GM10266 (cell line): ENCODE results near the gene STAMBP.

ENCODE experiments used
- DNase-seq: peaks from one replicate; pipeline ENCODE4 v3.0.0; 2012; ENCODE audit errors: extremely low spot score
- TF ChIP-seq, protein P1 (sequence below): IDR thresholded peaks from 2 replicates; pipeline ENCODE4 v1.5.1; 2012; ENCODE audit warnings: mild to moderate bottlenecking, low read depth; ENCODE audit not compliant: control insufficient read depth, insufficient read depth; ENCODE audit errors: missing control alignments

The STAMBP gene

DNA sequence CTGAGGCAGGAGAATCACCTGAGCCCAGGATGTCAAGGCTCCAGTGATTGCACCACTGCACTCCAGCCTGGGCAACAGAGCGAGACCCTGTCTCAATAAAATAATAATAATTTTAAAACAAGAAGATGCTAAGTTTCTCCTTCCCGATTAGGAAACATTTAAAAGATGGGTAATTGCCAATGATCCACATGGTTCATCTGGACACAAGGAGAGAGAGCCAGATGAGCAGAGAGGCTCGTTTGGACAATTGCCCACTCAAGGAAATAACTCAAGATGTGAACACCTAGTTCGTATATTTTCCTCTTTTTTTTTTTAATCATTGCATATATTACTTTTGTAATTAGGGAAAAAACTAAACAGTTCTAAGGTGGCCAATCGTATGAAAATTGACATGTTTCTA, 60.4 kb downstream of the STAMBP start:
- TF ChIP-seq, protein P1, sequence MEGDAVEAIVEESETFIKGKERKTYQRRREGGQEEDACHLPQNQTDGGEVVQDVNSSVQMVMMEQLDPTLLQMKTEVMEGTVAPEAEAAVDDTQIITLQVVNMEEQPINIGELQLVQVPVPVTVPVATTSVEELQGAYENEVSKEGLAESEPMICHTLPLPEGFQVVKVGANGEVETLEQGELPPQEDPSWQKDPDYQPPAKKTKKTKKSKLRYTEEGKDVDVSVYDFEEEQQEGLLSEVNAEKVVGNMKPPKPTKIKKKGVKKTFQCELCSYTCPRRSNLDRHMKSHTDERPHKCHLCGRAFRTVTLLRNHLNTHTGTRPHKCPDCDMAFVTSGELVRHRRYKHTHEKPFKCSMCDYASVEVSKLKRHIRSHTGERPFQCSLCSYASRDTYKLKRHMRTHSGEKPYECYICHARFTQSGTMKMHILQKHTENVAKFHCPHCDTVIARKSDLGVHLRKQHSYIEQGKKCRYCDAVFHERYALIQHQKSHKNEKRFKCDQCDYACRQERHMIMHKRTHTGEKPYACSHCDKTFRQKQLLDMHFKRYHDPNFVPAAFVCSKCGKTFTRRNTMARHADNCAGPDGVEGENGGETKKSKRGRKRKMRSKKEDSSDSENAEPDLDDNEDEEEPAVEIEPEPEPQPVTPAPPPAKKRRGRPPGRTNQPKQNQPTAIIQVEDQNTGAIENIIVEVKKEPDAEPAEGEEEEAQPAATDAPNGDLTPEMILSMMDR = no peak

DNA sequence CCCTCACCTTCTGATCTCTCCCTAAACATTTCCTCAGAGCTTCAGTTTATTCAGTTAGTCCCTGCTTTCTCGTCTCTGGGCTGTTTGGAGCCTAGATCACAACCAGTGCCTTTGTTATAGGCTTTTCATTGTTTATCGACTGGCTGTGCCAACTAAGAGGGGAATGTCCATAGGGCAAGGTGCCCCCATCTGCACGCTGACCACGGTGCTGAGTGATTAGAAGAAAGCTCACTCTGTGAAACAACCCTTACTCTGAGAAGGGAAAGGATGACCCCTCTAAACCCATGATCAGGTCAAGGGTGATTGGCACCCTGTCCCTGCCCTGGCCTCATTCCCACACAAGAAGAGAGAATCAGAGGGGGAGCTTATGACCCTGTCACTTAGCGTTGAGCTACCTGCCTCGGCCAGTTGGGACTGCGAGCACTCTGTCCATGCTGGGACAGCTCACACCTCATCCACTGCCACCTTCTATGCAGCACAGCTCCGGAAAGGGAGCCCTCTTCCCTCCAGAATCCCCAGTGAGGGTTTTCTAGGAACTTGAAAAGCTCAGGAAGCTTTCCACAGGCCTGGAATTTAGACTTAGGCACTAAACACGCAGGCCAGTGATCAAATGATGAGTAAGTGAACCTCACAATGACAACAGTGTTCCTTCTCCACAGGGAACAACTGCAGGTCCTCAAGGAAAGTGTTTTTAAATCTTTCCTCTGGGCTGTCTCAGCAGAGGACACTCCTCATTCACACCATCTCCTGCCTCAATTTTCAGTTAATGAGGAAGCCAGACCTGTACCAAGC, 61.7 kb downstream of the STAMBP start:
- no peak for DNase-seq
- TF ChIP-seq, protein P1 = no peak

More for the DNA sequence above, 60.4 kb downstream of the STAMBP start:
- DNase-seq = no peak

GRCh38 chr2:73891276-73891901, 62.6 kb downstream of the STAMBP start:
- no peak for DNase-seq
- TF ChIP-seq, protein P1 = no peak

GRCh38 chr2:73892631-73893329, 64.0 kb downstream of the STAMBP start, which contains the start of gene ACTG2:
Gene ACTG2, plus strand, starts transcription at chr2:73893008. Its CDS starts 8,304 bp downstream, at chr2:73901312.
- no peak for DNase-seq
- TF ChIP-seq, protein P1 = no peak

DNA sequence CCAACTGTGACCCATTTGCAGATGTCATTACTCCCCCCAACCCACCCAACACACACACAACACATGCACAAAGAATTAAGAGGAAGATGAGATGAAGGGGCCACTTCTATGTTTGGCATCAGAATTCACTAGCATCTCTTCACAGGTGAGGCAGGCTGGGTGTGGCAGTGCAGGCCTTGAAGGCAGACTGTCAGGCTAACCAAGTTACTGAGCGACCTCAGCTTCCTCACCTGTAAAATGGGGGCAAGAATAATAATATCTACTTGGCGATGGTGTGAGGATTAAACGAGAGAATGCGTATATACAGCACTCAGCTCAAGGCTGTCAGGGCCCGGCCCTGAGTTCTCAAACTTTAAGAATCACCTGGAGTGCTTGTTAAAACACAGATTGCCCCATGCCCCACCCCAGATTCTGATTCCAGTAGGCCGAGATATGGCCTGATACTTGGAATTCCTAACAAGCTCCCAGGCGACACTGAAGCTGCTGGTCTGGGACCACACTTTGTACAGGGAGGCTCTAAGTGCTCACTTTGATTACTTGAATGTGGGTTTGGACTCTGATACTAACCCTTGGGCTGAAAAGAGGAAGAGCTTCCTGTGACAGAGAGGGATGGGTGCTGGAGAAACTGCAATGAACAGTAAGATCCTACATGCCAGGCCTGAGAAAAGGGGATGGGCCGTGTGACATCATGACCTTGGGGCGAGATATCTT, 65.2 kb downstream of the STAMBP start:
- TF ChIP-seq, protein P1 = no peak

DNA sequence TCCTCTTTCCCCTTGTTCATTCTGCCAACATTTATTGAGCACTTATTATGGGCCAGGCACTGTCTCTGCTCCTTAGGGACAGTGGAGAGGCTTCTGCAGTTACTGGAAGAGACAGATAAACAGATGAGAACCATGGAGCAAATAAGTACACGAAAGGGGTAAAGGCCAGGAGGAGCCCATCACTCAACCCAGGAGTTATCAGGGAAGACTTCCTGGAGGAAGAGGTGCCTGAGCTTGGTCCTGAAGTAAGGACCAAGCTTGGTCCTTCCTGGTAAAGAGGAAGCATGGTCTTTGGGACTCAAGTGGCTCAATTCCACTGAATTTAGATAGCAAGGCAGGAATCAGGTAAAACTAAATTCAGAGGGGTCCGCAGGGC, 65.7 kb downstream of the STAMBP start:
- DNase-seq = no peak
- TF ChIP-seq, protein P1 = no peak

More for the DNA sequence above, 65.2 kb downstream of the STAMBP start:
- no peak for DNase-seq
